HG02678 (cell line): ENCODE measurements around the gene KIF25.
"Not testable (repeated sequence)": the region's sequence is repeated elsewhere in the genome, so short reads cannot be mapped to it uniquely, and the experiment has no call there.

Experiments
- ATAC-seq: cut with Tn5 transposase; IDR thresholded peaks from one replicate; pipeline ENCODE4 v1.9.1; 2021; ENCODE audit warnings: mild to moderate bottlenecking, moderate library complexity; ENCODE audit not compliant: unreplicated experiment

The KIF25 gene

GRCh38 chr6:167993169-167993568 lies 4.3 kb upstream of the KIF25 start:
- no peak for ATAC-seq

- ATAC-seq: no peak
Observed at GRCh38 chr6:167993831-167994230, 3.6 kb upstream of the KIF25 start.

- no peak for ATAC-seq
Observed at GRCh38 chr6:167995302-167995701, 2.2 kb upstream of the KIF25 start.

- no peak for ATAC-seq
Observed at GRCh38 chr6:167995731-167996151, 1.7 kb upstream of the KIF25 start.

DNA sequence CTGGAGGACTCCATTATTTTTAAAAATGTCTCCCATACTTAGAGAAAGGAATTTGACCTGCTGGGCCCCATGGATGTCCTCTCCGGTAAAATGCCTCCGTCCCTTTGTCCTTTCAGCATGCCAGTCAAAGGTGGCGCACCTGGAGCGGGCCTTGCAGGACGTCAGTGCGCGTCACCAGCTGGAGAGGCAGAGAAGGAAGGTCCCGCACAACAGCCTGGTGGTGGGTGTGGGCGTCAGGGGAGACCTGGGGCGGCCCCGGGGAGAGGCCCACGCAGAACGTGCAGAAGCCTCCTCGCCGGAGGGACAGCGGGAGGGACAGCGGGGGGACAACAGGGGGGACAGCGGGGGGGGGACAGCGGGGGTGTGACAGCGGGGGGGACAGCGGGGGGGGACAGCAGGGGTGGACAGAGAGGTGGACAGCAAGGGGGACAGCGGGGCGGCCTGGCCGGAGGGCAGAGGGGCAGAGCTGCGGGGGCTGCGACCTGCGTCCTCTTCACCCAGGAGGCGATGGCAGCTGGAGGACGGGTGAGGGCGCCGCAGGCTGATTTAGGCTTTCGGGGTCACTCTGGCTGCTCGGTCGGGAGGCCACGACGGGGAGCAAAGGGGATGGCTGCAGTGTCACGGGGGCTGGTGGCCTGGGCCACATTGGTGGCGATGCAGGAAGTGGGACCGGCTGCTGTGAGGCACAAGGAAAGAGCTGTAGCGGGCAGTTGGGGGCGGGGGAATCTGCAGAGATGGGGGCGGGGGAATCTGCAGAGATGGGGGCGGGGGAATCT lies 859 bp upstream of the KIF25 start:
- ATAC-seq: no peak

- ATAC-seq: no peak
Observed at GRCh38 chr6:167998215-167998614, 744 bp downstream of the KIF25 start.

GRCh38 chr6:168000198-168001028 lies 2.9 kb downstream of the KIF25 start:
- no peak for ATAC-seq

GRCh38 chr6:168001029-168001332 lies 3.5 kb downstream of the KIF25 start:
- no peak for ATAC-seq

- not testable (repeated sequence) for ATAC-seq
Observed at GRCh38 chr6:168001514-168001913, 4.0 kb downstream of the KIF25 start.

DNA sequence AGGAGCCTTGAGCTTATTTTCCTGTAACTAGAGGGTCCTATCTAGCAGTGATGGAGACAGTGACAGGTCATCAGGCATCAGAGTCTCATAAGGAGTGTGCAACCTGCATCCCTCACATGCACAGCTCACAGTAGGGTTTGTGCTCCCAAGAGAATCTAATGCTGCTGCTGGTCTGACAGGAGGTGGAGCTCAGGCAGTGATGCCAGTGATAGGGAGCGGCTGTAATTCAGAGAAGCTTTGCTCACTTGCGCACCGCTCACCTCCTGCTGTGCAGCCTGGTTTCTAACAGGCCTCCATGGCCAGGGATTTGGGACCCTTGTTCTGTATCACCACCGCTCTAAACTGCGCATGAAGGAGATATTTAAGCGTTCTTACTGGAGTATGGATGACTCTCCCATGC lies 5.3 kb downstream of the KIF25 start:
- no peak for ATAC-seq

- ATAC-seq: no peak
Observed at GRCh38 chr6:168004023-168004422, 6.6 kb downstream of the KIF25 start.

GRCh38 chr6:168004945-168005344 lies 7.5 kb downstream of the KIF25 start:
- ATAC-seq: no peak

GRCh38 chr6:168005796-168006195 lies 8.3 kb downstream of the KIF25 start:
- ATAC-seq: no peak

- no peak for ATAC-seq
Observed at GRCh38 chr6:168007592-168008338, 10.3 kb downstream of the KIF25 start.

- ATAC-seq: no peak
Observed at GRCh38 chr6:168009331-168009730, 11.9 kb downstream of the KIF25 start.

DNA sequence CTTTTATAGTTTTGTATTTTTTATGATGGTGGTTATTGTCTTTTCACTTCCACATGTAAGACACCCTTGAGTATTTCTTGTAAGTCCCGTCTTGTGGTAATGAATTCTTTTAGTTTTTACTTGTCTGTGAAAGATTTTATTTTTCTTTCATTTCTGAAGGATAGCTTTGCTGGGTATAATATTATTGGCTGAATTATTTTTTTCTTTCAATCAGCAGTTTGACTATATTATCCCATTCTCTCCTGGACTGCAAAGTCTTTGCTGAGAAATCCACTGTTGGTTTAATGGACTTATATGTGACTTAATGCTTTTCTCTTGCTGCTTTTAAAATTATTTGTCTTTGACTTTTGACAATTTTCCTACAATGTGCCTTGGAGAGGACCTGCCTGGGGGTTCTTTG lies 13.8 kb downstream of the KIF25 start:
- no peak for ATAC-seq

DNA sequence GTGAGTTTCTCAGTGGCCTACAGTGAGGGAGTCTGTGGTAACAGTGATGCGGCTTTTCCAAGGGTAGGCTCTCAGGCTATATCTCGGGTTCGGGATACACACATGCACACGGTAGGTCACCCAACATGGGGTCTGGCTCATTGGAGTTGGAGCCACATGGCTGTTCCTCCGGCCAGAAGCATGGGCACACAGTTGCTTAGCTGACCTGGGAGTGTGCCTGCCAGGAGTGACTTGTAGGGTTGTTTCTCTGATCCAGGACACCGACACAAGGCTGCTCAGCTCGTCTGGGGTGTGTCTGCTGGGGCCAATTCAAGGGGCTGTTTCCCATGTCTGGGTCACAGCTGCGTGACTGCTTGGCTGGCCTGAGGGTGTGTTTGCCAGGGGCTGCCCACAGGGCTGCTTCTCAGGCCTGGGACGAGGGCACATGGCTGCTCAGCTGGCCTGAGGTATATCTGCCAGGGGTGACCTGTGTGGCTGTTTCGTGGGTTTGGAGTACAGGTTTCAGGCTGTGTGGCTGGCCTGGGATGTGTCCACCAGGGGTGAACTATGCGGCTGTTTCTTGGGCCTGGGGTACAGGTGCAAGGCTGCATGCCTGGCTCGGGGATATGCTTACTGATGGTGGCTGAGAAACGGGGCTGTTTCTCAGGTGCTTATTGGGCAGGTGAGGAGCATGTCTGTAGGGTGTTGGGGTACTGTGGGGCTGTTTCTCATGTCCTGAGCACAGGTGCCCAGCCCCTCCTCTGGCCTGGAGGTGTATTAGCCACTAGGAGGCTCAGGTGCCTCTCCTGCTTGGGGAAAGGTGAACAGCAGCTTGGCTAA lies 15.2 kb downstream of the KIF25 start:
- ATAC-seq: no peak

GRCh38 chr6:168013250-168013915 lies 15.9 kb downstream of the KIF25 start:
- ATAC-seq: no peak

GRCh38 chr6:168014428-168014827 lies 17.0 kb downstream of the KIF25 start:
- ATAC-seq: no peak

DNA sequence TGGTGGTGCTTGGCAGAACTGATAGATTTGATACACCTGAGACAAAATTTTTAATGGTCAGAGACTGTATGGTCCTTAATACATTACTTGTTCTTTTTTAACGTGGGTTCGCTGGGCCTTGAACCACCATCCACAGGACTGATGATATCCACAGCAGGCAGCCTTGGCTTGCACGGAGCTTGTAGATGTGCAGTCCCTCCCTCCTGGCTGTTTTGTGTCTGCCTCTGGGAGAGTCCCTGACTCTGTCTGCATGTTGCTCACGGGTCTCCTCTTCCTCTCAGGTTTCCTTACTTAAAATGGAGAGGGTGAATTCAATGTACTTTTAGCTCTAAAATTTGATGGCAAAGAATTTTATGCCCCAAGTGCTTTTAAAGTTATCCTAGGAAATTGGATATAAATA lies 17.5 kb downstream of the KIF25 start:
- ATAC-seq: no peak
